ENCODE measurements around the gene PTPN1. TPM values are rescaled to one million over a fixed set of nuclear protein-coding genes. Genes with fewer than 3 reads are reported as not detected.
"Not testable (repeated sequence)": the region's sequence is repeated elsewhere in the genome, so short reads cannot be mapped to it uniquely, and the experiment has no call there.

Gene PTPN1
- polyA plus RNA-seq, 4 donors: 22.1 to 33.4 (median 32.0) TPM

DNA sequence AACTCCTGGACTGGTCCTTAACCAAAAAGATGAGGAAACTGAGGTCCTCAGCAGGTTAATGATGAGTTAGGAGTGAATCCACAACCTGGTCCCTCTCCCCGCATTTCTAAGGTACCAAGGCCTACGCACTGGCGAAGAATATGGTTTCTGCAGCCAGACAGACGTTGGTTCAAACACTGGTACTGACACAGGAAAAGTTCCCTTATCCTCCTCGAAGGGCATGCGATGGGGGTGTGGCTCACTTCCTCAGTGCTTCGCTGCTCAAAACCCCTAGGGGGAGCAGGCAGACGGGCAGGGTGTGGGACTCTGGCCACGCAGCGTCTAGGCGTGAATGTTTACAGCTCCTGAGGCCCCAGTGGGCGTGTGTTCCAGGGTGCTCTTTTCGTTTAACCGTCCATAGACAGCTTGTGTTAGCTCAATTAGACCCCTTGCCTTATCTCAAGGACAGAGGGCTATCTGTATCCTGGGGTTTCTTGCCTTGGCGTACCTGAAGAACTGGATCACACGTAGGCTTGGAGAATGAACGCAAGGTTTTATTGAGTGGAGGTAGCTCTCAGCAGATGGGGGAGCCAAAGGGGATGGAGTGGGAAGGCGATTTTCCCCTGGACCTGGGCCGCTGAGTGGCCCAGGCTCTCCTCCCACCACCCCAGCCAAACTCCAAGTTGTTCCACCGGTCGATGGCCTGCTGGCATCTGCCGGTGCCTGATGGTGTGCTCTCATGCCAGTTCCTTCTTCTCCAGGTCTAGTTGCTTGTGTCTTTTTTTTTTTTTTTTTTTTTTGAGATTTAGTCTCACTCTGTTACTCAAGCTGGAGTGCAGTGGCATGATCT, 31.8 kb upstream of the PTPN1 start:
- DNase-seq (ENCODE audit: low read depth in 4 of 4, low spot score in 3 of 4): no peak

DNA sequence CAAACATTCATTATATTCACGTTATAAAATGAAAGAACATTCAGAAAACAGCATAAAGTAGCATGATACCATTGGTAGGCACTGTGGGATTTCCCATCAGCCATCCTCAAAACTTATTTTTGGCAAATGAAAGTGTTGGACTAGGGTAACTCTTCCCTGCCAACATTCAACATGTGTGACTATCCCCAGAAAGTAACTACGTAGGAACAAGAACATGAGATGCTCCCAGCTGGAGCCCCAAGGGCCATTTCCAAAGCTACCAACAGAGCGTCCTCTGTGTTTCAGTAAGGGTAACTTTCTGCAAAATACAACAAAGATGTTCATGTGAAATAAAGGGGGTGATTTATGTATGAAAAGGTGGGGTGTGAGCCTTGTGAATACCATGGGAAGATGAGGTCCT, 28.4 kb upstream of the PTPN1 start:
- DNase-seq (ENCODE audit: low read depth in 4 of 4, low spot score in 3 of 4): no peak

DNA sequence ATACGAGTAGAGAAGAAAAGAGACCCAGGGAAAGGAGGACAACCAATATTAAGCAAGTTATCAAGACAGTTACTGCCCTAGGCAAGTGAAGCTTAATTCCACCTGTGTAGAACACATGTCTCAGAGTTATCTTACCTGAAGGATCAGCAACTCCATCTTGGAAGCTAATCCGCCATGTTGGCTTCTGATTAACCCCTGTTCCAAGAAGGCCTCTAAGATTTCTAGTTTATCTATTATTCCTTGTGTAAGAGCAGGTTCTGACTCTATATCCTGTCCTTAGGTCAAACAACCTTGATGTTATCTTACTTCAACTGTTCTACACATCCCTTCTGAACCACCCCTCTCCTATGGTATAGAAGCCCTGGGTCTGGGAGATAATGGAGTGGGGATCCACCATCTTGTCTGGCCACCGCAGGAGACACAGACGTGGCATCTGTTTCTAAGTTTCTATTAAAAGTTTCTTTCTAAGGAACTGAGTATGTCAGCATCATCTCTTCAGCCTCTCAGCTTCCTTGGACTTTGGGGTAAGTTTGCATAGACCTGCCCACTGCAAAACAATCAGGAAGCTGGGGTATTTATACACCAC, 27.7 kb upstream of the PTPN1 start:
- no peak for DNase-seq (ENCODE audit: low read depth in 4 of 4, low spot score in 3 of 4)

DNA sequence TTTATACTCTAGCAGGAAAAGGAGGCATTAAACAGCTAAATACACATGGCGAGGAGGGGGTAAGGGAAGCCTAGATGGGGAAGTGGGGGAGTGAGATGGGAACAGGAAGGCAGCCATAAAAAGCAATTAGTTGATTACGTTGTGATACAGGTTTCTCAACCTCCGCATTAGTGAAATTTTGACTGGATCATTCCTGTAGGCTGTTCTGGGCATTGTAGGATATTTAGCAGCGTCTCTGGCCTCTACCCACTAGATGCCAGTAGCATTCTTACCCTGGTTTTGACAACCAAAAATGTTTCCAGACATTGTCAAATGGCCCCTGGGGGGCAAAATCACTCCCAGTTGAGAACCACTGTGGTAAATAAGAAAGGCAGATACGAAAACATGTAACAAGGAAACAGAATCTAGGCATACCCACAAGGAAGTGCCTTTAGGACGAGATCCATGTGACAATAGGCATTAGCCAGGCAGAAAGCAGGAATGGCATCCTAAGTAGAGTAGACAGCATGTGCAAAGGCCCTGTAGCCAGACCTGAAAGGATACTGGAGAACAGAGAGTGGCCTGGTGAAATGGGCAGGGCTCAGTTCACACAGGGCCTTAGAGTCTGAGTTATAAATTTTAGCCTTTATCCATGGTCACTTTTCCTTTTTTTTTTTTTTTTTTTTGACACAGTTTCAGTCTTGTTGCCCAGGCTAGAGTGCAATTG, 25.8 kb upstream of the PTPN1 start:
- DNase-seq (ENCODE audit: low read depth in 4 of 4, low spot score in 3 of 4): no peak

DNA sequence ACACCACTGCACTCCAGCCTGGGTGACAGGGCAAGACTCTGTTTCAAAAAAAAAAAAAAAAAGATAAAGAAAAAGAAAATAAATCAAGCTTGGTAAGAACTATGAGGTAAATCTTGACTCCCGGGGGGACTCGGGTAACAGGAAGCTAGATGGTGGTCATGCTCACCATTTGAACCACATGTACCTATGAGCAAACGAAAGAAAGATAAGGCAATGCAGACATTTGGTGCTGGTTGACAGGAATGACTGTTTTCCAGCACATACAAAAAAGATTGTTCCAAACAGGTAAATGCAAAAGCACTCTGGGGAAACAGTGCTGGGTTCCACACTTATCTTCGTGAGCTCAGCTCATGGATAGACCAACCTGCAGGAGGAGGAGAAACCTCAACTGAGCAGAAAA, 22.8 kb upstream of the PTPN1 start:
- DNase-seq (ENCODE audit: low read depth in 4 of 4, low spot score in 3 of 4): no peak

DNA sequence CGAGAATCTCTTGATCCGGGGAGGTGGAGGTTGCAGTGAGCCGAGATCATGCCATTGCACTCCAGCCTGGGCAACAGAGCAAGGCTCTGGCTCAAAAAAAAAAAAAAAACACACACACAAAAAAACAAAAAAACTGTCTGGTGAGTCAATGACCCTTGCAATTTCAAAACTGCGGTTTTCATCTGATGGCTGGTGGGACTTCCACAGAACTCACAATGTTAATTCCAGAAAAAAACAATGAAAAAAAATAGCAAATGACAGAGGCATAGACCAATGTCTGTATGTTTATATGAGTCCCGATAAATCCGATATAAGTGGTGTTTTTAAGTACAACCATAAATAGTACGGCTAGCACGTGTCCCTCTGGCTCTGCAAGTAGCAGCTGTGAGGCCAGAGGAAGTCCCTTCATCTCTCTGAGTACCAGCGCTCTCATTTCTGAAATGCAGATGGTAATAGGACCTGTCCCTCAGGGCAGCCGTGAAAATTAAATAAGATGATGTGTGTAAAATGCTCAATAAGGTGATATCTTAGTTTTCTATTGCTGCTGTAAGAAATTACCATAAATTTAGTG, 21.9 kb upstream of the PTPN1 start:
- DNase-seq (ENCODE audit: low read depth in 4 of 4, low spot score in 3 of 4): no peak

DNA sequence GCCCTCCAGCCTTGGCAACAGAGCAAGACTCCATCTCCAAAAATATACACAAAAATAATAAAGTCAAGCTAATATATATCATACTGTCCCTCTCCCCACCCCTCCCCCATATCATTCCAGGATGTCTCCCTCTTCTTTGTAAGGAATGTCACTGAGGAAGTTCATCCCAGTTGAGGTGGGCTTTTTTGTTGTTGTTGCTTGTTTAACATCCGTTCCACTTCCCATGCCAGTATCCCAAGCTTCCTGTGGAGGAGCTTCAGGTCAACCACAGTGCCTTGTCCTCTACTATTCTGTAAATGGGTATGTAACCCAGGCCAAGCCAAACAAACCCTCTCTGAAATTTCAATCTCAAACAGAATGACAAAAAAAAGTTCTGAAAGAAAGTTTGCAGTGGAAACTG, 19.0 kb upstream of the PTPN1 start:
- DNase-seq (ENCODE audit: low read depth in 4 of 4, low spot score in 3 of 4): no peak

DNA sequence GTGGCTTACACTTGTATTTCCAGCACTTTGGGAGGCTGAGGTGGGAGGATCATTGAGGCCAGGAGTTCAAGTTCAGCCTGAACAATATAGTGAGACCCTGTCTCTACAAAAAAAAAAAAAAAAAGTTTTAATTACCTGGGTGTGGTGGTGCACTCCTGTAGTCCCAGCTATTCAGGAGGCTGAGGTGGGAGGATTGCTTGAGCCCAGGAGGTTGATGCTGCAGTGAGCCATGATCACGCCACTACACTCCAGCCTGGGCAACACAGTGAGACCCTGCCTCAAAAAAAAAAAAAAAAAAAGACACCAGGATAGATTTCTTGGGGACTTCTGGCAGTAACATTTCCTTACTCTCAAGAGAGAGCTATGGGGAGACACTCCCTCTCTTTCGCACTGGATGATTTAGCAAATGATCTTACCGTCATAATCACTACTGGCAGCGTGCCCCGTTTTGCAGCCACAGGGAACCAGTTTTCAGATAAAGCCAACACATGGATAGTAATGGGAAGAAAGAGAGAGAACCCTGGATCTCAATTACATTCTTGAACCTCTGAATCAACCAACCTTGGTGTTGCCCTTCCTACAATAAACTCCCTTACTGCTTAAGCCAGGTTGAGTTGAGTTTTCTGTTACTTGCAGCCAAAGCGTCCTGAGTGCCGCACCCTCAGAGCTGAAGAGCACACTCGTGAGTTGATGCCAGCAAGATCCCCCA, 18.1 kb upstream of the PTPN1 start:
- DNase-seq (ENCODE audit: low read depth in 4 of 4, low spot score in 3 of 4): no peak

DNA sequence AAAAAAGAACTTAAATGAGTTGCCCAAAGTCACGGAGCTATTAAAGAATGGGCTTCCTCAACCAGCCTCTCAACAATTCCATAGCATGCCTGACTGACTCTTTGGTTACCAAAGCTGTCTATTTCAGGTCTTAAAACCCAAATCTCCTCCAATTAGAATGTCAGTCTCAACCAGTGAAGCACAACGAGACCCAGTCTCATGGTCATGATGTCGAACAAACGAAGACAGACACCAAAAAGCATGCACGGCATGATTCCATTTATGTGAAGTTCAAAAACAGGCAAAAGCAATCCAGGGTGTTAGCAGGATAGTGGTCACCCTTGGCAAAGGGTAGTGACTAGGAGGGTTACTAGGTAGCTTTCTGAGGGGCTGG, 16.3 kb upstream of the PTPN1 start:
- DNase-seq (ENCODE audit: low read depth in 4 of 4, low spot score in 3 of 4): no peak

DNA sequence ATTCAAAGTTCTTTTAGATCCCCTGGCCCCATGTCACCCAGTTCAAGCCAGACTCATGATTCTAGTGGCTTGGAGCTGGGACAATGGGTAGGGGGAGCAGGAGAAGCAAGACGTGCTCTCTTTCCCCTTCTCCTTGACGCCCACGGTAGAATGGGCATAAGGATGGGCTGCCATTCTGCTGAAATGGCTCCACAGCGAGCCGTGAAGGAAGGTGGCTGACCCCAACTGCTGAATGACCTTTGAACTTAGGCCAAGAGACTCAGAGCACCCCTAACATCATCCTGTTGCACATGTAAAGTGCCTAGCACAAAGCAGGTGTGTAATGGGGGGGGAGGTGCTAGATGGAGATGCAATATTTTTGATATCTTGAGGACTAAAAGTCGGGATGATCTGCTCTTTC, 15.8 kb upstream of the PTPN1 start:
- DNase-seq (ENCODE audit: low read depth in 4 of 4, low spot score in 3 of 4): no peak

DNA sequence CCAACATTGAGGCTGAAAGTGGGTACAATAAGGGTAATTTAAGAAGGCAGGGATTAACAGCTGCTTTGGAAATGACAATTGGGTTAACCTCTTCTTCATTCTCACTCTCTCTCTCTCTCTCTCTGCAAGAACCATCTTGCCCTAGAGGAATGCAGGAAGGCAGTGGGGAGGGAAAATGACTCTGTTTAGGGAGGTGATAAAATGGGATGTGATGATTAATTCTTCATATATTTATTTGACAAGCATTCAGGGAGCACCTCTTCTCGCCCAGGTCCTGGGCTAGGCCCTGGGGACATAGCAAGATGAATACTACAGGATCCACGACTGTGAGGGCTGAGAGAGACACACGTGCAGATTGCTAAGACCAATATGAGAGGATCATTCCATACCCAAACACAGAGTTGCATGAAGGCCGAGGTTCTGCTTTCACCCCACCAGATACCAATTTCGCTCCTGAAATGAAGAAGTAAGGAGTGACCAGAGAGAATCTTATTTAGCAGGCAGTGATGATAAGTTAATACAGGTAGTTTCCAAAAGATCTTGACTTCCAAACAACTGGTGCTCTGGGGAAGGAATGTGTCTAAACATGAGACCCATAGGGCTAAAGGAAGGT, 13.3 kb upstream of the PTPN1 start:
- no peak for DNase-seq (ENCODE audit: low read depth in 4 of 4, low spot score in 3 of 4)

DNA sequence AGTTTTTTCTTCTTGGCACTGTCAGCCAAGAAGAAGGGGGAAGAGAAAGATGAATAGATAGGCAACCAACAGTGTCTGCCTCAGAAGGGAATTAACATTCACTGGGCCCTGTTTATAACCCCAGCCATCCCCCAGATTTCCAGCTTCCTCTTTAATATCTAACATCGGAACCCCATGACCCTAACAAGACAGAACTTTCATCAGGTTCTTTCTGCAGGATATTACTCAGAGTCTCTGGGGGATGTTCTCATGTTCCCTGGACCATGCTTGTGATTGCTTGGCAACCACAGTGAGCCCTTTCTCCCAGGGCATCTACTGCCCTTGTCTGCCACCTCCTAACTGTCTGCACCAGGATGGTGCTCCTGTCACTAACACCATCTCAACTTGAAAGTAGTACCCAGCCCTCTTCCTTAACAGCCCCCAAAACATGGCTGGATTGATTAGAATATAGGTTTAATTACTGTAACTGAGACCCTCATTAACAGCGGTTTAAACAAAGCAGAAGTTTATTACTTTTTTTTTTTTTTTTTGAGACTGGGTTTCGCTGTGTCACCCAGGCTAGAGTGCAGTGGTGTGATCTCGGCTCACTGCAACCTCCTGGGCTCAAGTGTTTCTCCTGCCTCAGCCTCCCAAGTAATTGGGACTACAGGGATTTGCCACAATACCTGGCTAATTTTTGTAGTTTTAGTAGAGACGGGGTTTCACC, 12.0 kb upstream of the PTPN1 start:
- DNase-seq (ENCODE audit: low read depth in 4 of 4, low spot score in 3 of 4): no peak

DNA sequence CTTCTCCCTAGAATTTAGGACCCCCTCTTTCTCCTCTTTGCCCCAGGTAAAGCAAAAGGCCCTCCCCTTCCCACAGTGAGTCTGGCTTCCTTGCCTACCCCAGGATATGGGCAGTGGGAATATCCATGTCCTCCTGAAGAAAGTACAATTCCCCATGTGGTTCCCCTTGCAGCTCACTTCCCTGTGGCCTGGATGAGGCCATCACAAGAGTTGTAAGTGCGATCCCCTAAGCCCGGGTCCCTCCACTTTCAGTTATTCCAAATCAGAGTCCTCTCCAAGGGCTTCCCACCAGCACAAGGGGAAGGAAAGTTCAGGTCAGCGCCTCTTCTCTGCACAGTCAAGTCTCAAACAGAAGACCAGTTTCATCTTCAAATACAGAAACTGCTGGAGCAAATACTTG, 10.2 kb upstream of the PTPN1 start:
- no peak for DNase-seq (ENCODE audit: low read depth in 4 of 4, low spot score in 3 of 4)

DNA sequence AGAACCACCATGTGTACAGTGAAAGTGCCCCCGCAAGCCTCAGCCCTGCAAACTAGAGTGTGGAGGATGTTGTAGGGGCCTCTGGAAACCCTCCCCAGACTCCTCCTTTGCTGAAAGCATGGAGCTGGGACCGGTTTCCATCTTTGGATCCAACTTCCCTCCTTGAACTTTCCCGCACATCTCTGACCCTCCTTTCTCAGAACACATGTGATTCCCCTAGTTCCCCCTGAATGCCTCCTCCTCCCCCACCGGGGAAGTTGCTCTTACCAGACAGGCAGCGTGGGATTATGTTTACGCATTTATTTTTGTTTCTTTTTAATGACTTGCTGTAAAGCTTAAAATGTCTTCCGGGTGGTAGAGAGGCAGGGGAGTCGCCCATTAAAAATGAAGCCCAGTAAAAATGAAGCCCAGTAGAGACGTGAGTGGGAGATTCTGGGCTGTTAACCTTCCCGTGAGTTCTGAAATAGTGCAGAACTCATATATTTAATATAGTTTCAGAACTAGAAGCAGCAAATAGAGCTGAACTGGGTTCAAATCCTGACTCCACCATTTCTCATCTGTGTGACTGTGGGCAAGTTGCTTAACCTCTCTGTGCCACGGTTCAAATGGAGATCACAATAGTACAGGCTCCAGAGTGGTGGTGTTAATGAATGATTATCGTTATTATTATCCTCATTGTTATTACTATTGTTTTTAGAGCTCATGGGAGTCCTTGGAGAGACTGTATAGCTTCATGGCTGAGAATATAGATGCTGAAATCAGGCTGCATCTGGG, 8.0 kb upstream of the PTPN1 start:
- no peak for DNase-seq (ENCODE audit: low read depth in 4 of 4, low spot score in 3 of 4)

DNA sequence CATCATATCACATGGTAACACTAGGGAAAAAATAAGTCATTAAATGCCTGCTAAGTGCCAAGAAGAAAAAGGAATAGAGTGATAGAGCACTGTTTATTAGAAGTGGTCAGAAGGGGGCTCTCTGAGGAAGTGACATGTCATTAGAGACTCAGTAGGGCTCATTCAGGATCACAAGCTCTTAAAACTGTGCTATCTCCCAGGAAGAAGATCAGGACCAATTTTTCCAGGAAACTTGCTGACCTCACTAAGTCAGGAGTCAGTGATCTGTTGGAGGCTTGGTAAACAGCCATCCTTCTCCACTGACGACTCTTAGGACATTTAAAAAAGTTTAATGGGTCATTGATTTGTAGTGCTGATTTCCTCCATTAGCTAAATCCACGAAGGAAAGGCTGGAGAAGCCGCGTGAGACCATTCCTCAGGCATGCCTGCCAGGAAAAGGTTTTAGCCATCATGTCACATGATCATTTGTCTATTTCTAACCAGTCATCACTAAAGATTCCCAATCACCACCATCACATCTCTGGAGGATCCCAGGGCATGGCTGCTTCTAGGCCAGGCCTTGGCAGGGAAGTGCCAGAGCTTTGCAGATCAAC, 5.9 kb upstream of the PTPN1 start:
- DNase-seq (ENCODE audit: low read depth in 4 of 4, low spot score in 3 of 4): no peak

DNA sequence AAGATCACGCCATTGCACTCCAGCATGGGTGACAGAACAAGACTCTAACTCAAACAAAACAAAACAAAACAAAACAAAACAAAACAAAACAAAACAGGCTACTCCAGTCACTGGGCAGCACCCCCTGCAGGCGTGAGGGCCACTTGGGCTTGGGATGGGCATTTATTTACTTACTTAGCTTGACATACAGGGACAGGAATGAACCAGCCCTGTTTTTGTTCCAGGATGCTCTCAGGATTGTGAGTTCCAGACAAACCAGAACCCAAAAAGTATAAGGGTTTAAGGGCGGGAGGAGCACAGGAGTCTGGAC, 4.0 kb upstream of the PTPN1 start:
- DNase-seq (ENCODE audit: low read depth in 4 of 4, low spot score in 3 of 4): no peak

DNA sequence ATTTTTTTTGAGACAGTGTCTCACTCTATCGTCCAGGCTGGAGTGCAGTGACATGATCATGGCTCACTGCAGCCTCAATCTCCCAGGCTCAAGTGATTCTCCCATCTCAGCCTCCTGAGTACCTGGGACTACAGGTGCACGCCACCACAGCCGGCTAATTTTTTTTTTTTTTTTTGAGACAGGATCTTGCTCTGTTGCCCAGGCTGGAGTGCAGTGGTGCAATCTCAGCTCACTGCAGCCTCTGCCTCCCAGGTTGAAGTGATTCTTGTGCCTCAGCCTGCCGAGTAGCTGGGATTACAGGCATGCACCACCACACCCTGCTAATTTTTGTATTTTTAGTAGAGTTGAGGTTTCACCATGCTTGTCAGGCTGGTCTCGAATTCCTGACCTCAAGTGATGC, 2.4 kb upstream of the PTPN1 start:
- DNase-seq (ENCODE audit: low read depth in 4 of 4, low spot score in 3 of 4): not testable (repeated sequence)

DNA sequence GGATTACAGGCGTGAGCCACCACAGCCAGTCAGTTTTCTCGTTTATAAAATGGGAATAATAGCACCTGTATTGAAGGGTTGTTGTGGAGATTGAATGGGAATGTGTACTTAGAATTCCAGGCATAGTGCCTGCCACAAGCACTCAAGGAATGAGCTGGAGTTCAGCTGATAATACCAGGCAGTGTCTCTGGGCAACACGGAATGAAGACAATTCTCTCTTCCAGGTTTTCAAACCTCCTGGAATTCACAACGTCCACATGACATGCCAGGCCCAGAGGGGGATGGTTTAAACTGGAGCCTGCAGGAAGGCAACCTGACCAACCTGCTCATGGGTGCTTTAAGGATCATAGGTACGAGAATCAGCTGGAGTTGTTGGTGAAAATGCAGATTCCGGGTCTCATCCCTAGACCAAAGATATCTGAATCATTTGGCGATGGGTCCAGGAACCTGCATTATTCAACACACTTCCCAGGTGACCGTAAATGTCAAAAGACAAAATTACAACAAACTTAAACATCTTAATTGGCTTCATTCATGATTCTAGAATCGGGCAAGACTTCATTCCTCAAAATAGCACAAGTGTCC, 1.9 kb upstream of the PTPN1 start:
- DNase-seq (ENCODE audit: low read depth in 4 of 4, low spot score in 3 of 4): no peak

All from left renal pelvis (tissue), 4 donors.